ENCODE data around the gene PIGK.
A peak's percentile ranks its signal among the peaks of the same experiment; 100 is the strongest.

PIGK gene

DNA sequence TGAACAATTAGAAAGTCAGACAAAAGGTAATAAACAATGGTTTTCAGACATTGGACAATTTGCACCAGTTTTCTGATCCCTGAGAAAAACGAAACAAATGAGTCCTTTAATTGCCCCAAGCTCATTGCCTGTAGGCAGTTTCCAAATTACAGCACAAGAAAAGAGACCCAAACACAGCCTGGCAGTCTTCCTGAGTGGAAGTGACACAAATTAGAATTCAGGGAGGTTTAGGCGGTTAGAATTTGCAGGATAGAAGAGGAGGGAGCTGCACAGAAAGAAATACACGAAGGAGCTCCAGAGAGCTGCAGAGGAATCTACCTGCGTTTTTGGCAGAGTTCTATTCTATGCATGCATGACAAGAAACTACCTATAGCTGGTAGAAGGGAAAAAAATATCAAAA, 115.7 kb downstream of the PIGK start:
- TF ChIP-seq, protein P1, sequence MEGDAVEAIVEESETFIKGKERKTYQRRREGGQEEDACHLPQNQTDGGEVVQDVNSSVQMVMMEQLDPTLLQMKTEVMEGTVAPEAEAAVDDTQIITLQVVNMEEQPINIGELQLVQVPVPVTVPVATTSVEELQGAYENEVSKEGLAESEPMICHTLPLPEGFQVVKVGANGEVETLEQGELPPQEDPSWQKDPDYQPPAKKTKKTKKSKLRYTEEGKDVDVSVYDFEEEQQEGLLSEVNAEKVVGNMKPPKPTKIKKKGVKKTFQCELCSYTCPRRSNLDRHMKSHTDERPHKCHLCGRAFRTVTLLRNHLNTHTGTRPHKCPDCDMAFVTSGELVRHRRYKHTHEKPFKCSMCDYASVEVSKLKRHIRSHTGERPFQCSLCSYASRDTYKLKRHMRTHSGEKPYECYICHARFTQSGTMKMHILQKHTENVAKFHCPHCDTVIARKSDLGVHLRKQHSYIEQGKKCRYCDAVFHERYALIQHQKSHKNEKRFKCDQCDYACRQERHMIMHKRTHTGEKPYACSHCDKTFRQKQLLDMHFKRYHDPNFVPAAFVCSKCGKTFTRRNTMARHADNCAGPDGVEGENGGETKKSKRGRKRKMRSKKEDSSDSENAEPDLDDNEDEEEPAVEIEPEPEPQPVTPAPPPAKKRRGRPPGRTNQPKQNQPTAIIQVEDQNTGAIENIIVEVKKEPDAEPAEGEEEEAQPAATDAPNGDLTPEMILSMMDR (IDR thresholded peaks at IDR 0.05): no peak
- TF ChIP-seq ZFX (IDR thresholded peaks at IDR 0.05; ENCODE audit: borderline replicate concordance): no peak
- H3K27ac ChIP-seq: no peak overlapping the region

DNA sequence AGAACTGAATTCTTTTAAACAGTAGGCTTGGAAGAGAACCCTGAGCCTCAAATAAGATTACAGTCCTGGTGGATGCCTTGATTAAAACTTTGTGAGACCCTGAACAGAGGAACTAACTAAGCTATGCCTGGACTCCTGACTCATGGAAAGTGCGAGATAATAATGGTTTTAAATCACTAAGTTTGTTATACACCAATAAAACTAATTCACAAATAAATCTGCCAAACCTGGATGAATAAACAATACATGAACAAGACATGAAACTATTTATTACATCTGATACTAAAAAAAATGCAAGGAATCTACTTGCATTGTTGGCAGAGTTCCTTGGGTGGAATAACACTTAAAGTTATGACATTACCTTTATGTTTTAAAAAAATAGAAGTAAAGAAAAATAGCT, 118.4 kb downstream of the PIGK start:
- TF ChIP-seq, protein P1 (IDR thresholded peaks at IDR 0.05): no peak
- TF ChIP-seq ZFX (IDR thresholded peaks at IDR 0.05; ENCODE audit: borderline replicate concordance): no peak
- H3K27ac ChIP-seq: no peak overlapping the region

- no peak for TF ChIP-seq ZFX (IDR thresholded peaks at IDR 0.05; ENCODE audit: borderline replicate concordance)
- TF ChIP-seq, protein P1 (IDR thresholded peaks at IDR 0.05): no peak
- peak overlapping the region; percentile 81 for H3K27ac ChIP-seq
Measured at GRCh38 chr1:77096496-77097255, 122.6 kb downstream of the PIGK start.

DNA sequence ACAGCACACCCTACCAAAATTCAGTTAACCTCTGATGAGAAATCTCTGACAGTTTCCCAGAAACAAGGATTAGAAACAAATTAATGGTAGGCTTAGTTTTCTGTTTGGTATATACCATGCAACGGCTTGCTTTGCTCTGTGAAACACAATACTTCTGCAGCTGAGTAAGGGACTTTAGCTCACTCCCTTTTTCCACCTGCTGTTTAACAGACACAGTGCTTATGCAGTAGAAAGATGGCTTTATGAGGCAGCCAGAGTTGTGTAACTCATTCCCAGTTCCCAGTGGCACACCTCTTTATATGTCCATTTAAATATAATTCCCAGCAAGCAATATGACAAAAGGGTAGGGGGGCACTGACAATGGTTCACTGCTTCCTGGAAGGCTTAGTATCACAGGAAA, 124.0 kb downstream of the PIGK start:
- peak overlapping the region; percentile 81 for H3K27ac ChIP-seq
- no peak for TF ChIP-seq ZFX (IDR thresholded peaks at IDR 0.05; ENCODE audit: borderline replicate concordance)
- TF ChIP-seq, protein P1 (IDR thresholded peaks at IDR 0.05): no peak

DNA sequence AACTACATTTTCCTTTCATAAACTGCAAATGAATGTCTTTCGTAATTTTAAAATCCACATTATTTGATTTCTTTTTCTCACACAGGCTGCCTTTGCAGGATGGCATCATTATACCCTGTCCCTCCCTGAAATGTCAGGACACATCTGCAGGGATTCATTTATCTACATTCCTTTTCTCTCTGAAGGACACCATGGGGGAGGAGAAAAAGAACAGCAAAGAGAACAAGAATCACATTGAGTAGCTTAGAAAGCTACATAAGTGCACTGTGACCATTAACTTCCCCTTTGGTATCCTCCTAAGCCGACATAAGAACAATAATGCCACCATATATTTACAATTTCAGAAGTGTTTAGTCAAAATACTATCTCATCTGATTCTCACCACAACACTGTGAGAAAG, 129.5 kb downstream of the PIGK start:
- no peak overlapping the region for H3K27ac ChIP-seq
- TF ChIP-seq, protein P1 (IDR thresholded peaks at IDR 0.05): no peak
- TF ChIP-seq ZFX (IDR thresholded peaks at IDR 0.05; ENCODE audit: borderline replicate concordance): no peak

- TF ChIP-seq, protein P1 (IDR thresholded peaks at IDR 0.05): no peak
- TF ChIP-seq ZFX (IDR thresholded peaks at IDR 0.05; ENCODE audit: borderline replicate concordance): no peak
- H3K27ac ChIP-seq: no peak overlapping the region
Measured at GRCh38 chr1:77085109-77085508, 134.1 kb downstream of the PIGK start.

GRCh38 chr1:77084457-77084856, 134.8 kb downstream of the PIGK start:
- TF ChIP-seq, protein P1 (IDR thresholded peaks at IDR 0.05): no peak
- TF ChIP-seq ZFX (IDR thresholded peaks at IDR 0.05; ENCODE audit: borderline replicate concordance): no peak

More at GRCh38 chr1:77084457-77084856, 134.8 kb downstream of the PIGK start:
- no peak overlapping the region for H3K27ac ChIP-seq

All from 22Rv1 (cell line).